Measurements from ENCODE around the gene MBOAT1.
"Not testable (repeated sequence)": the region's sequence is repeated elsewhere in the genome, so short reads cannot be mapped to it uniquely, and the experiment has no call there.

MBOAT1 gene

DNA sequence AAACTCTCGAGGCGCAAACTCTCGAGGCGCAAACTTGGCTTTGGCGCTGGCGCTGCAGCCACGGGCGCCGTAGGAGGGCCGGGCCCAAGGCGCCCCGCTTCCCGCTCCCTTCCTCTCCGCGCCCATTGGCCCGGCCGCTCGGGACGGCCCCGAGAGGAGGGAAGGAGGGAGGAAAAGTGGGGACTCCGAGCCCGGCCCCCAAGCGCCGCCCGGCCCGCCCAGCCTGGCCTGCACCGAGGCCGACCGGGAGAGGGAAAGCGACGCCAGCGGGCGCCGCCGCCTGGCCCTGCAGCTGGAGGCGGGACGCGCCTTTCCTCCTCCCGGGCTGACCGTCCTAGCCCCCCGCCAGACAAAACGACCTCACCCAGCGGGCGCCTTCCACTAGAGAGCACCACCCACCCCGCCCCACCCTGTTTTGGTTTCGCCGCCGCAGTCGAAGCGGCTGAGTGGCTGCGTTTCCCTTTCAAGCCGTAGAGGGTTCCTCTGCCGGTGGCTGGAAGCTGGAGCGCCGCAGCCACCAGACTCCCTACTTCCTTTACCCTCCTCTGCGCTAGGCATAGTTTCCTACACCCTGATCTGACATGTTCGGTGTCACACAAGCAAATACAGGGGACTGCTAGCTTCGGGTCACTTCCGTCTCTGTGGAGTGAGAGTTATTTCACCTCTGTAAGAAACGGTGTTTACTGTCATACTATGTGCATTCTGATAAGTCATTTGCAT lies at the start of gene MBOAT1:
TSS of gene MBOAT1 (minus strand) at position 78 of the 720 bp plus-strand sequence. CDS start 235 bp downstream, outside the sequence.
- peak; percentile 97 for DNase-seq

GRCh38 chr6:20261685-20262084 lies 49.4 kb upstream of the MBOAT1 start:
- DNase-seq: no peak

GRCh38 chr6:20260360-20260759 lies 48.1 kb upstream of the MBOAT1 start:
- DNase-seq: no peak

GRCh38 chr6:20259316-20260049 lies 47.2 kb upstream of the MBOAT1 start:
- DNase-seq: no peak

DNA sequence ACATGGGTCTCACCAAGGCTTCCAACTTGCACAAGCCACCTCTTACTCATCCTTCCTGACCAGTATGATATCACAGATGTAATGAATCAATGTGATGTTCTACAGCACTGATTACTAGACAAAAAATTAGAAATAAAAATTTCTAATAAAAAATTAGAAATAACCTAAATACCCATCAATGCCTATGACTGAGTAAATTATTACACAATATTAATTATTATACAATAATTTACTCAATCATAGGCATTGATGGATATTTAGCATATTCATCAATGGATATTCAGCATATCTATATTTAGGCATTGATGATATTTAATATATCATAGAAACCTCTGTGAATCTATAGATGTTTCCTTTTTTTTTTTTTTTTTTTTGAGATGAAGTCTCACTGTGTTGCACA lies 43.2 kb upstream of the MBOAT1 start:
- no peak for DNase-seq

DNA sequence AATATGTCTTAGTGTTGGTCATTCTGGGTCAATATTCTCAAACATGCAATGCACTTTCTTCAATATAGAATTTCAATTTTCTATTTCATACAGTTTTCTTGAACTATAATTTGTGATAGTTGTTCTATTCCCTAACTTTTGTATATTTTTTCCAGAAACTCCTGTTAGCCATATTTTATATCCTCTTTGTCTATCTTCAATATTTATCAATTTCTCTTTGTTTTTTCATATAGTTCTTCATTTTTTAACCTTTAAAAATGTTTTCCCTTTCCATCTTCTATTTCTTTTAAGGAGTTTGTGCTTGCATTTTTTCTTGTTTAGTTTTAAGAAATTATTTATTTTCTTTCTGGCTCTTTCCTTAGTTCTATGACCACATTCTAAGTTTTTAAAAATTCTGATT lies 42.0 kb upstream of the MBOAT1 start:
- DNase-seq: no peak

DNA sequence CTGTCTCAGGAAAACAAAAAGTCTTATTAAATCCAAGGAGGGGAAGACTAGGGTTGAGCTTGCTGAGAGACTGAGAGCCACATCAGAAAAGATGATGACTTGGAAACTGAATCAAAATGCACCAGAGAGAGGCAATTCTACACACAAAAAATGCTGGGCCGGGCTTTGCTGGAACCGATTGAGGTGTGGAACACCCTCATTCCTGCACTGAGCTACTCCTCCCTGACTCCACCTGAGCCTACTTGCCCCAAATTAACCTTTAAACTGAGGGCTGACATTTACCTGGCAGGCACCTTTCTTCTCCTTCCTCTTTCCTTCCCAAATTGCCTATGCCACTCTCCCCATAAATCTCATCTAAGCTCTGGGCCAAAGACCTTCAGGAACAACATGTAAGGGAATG lies 40.8 kb upstream of the MBOAT1 start:
- no peak for DNase-seq

- DNase-seq: peak; percentile 39
Observed at GRCh38 chr6:20252311-20252710, 40.0 kb upstream of the MBOAT1 start.

- DNase-seq: no peak
Observed at GRCh38 chr6:20251525-20251924, 39.3 kb upstream of the MBOAT1 start.

DNA sequence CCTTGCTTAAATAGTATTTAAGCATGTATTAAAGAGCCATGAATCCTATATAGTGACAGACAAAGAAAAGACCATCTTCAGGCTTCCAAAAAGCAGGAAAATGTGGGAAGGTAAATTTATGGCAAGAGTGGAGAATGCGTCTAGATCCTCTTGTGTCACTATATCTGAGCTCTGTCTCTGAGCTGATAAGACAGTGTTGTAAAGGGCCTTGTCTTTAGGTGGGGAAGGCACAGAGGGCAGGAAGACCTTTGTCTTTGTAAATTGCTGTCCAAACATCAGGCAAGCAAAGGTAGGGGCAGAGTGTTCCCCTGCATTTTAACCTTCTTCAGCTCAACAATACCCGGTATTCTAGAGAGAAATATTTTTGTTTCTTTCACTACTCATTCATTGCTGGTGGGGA lies 33.9 kb upstream of the MBOAT1 start:
- DNase-seq: no peak

DNA sequence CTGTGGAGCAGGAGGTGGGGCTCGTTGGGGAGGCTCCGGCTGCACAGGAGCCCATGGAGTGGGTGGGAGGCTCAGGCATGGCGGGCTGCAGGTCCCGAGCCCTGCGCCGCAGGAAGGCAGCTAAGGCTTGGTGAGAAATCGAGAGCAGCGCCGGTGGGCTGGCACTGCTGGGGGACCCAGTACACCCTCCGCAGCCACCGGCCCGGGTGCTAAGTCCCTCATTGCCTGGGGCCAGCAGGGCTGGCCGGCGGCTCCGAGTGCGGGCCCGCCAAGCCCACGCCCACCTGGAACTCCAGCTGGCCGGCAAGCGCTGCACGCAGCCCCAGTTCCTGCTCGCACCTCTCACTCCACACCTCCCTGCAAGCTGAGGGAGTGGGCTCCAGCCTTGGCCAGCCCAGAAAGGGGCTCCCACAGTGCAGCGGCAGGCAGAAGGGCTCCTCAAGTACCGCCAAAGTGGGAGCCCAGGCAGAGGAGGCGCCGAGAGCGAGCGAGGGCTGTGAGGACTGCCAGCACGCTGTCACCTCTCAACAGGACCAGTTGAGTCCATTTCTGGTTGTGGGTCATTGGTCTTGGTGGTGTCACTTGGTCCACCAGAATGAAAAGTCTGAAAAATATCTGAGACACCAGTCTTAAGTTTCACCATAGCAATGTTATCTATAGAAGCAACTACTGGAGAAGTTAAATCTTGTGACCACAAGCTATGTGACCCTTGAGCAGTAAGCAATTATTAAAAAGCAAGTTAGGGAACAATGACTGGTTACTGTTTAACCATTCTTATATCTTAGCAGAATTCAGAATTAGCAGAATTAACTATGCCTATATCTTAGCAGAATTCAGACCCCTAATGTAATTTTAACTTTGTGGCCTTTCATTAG lies 32.8 kb upstream of the MBOAT1 start:
- DNase-seq: not testable (repeated sequence)

DNA sequence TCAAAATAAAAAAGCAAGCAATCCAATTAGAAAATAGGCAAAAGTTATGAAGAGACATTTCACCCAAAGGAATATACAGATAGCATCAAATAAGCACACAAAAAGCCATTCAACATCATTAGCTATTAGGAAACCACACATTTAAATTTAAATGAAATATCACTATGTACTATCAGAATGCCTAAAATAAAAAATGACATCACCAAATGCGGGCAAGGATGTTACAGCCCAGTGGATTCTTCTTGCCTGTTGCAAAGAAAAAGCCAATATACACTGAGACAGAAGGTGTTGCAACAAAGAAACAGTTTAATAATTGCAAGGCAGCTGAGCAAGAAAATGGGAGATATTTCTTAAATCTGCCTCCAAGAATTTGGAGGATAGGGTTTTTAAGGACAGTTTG lies 31.0 kb upstream of the MBOAT1 start:
- no peak for DNase-seq

- DNase-seq: no peak
Observed at GRCh38 chr6:20242397-20242796, 30.1 kb upstream of the MBOAT1 start.

DNA sequence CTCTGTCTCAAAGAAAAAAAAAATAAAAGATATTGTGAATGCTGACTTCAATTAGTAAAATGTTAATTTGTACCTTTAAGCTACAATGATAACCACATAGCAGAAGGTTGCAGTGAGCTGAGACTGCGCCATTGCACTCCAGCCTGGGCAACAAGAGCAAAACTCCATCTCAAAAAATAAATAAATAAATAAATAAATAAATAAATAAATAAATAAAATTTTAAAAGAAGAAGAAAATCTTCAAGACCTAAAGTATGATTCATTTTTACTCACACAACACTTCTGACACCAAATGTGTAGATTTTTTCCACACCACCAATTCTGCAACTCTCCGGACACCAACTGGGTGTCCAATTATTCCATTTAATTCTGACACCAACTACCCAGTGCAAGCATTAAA lies 28.8 kb upstream of the MBOAT1 start:
- DNase-seq: no peak

DNA sequence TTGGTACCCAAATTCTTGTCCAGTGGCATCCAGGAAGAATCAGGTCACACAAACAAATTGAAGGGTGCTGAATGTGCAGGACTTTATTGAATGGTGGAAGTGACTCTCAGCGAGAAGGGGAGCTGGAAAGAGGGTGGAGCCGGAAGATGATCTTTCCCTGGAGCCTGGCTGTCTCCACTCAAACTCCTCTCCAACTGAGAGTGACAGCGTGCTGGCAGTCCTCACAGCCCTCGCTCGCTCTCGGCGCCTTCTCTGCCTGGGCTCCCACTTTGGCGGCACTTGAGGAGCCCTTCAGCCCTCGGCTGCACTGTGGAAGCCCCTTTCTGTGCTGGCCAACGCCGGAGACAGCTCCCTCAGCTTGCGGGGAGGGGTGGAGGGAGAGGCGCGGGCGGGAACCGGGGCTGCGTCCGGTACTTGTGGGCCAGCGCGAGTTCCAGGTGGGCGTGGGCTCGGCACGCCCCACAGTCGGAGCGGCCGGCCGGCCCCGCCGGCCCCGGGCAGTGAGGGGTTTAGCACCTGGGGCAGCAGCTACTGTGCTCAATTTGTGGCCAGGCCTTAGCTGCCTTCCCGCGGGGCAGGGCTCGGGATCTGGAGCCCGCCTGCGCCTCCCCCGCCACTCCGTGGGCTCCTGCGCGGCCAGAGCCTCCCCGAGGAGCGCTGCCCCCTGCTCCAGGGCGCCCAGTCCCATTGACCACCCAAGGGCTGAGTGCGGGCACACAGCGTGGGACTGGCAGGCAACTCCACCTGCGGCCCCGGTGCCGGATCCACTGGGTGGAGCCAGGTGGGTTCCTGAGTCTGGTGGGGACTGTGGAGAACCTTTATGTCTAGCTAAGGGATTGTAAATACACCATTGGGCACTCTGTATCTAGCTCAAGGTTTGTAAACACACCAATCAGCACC lies 26.7 kb upstream of the MBOAT1 start:
- DNase-seq: no peak

DNA sequence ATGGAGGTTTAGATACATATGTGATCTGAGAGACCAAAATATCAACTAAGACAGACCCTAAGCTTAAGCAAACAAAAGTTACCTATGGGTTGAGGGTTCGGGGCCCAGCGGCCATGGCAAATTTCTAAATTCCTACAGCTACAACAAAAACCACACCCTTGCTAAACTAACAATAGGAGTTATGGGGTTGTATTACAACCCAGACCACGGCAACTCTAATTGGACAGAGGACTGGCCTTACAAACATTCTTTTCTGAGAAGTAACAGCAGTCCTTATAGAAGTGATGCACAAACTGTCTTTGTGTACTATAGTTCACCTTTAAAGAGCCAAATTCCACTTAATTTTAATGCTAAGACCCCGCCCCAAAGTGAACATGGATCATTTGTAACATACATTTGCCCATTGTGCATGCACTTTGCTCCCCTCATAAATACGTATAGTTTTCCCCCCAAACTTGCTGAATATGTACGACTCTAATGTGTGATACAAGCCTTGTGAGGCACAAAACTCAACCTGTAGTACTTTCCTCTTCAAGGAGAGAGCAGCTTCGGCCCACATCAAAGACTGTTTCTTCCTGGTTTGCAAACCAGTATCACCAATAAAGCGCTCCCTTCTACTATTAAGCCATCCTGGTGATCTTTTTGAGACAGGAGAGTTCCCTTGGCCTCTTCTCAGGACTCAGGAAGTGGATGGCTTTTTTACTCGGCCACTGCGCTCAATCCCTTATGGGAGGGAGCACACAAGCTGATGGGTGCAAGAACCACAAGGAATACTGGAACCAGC lies 25.6 kb upstream of the MBOAT1 start:
- DNase-seq: no peak

- DNase-seq: no peak
Observed at GRCh38 chr6:20236909-20237600, 24.8 kb upstream of the MBOAT1 start.

GRCh38 chr6:20236344-20236743 lies 24.1 kb upstream of the MBOAT1 start:
- DNase-seq: no peak

GRCh38 chr6:20235041-20235440 lies 22.8 kb upstream of the MBOAT1 start:
- DNase-seq: no peak

- DNase-seq: no peak
Observed at GRCh38 chr6:20234136-20234535, 21.9 kb upstream of the MBOAT1 start.
